PC-9 (cell line): Measurements from ENCODE around the gene CLIC6. TPM values are rescaled to one million over a fixed set of nuclear protein-coding genes. Genes with fewer than 3 reads are reported as not detected.

Source experiments
- BruUV-seq: library from RNA; stranded (reverse); fragments of 400-500 nt; replicated peaks from 2 replicates; lab custom pipeline; 2021; lab: Mats Ljungman, UMichigan
- CTCF ChIA-PET: fragments of 300-600 bp; sonication (Branson Sonifier 250); formaldehyde crosslinking; loops from one replicate; lab custom pipeline; 2022; ENCODE audit warnings: antibody characterized with exemption; lab: Charles Lee
- POLR2A ChIA-PET: fragments of 300-600 bp; sonication (Branson Sonifier 250); formaldehyde crosslinking; loops from one replicate; lab custom pipeline; 2022; ENCODE audit warnings: antibody characterized with exemption; ENCODE audit not compliant: unreplicated experiment; lab: Charles Lee
- DNase-seq, 2 experiments: peaks; one replicate each; pipeline versions ENCODE4 v3.0.0 to v3.0.0-alpha.2; 2015 to 2022; ENCODE audit warnings: mixed read lengths in 1 of 2
- H2AFZ ChIP-seq: fragments of 200-600 bp; sonication (generic); 2 replicates; pipeline ENCODE4 v1.8.1; 2017; ENCODE audit warnings: antibody characterized with exemption
- H3F3A ChIP-seq: fragments of 200-600 bp; sonication (generic); 2 replicates; pipeline ENCODE4 v1.8.1; 2017; ENCODE audit warnings: antibody characterized with exemption, mild to moderate bottlenecking, low read depth; ENCODE audit not compliant: insufficient read depth
- H3K27ac ChIP-seq: fragments of 200-600 bp; sonication (generic); 2 replicates; pipeline ENCODE4 v1.6.1; 2016; ENCODE audit warnings: mixed run types
- H3K27me3 ChIP-seq: fragments of 200-600 bp; sonication (generic); 2 replicates; pipeline ENCODE4 v1.6.1; 2016; ENCODE audit warnings: low read depth, mixed run types; ENCODE audit not compliant: insufficient read depth
- H3K36me3 ChIP-seq: fragments of 200-600 bp; sonication (generic); 2 replicates; pipeline ENCODE4 v1.6.1; 2016; ENCODE audit warnings: low read depth, mixed run types
- H3K4me1 ChIP-seq: fragments of 200-600 bp; sonication (generic); replicated peaks from 2 replicates; pipeline ENCODE4 v1.6.1; 2016; ENCODE audit warnings: mixed run types; ENCODE audit not compliant: insufficient read depth
- H3K4me2 ChIP-seq: fragments of 200-600 bp; sonication (generic); 2 replicates; pipeline ENCODE4 v1.6.1; 2017; ENCODE audit warnings: mixed run types
- H3K4me3 ChIP-seq: fragments of 200-600 bp; sonication (generic); 2 replicates; pipeline ENCODE4 v1.6.1; 2016; ENCODE audit warnings: mixed run types
- H3K79me2 ChIP-seq: fragments of 200-600 bp; sonication (generic); 2 replicates; pipeline ENCODE4 v1.6.1; 2017; ENCODE audit warnings: low read depth, mixed run types
- H3K9me2 ChIP-seq: fragments of 200-600 bp; sonication (generic); 2 replicates; pipeline ENCODE4 v1.8.1; 2017; ENCODE audit warnings: mild to moderate bottlenecking; ENCODE audit not compliant: insufficient read depth
- H3K9me3 ChIP-seq: fragments of 200-600 bp; sonication (generic); 2 replicates; pipeline ENCODE4 v1.8.1; 2016; ENCODE audit warnings: low read depth; ENCODE audit not compliant: insufficient read depth
- H4K20me1 ChIP-seq: fragments of 200-600 bp; sonication (generic); 2 replicates; pipeline ENCODE4 v1.8.1; 2017; ENCODE audit not compliant: insufficient read depth
- CTCF ChIP-seq: fragments of 200-600 bp; sonication (generic); conservative IDR thresholded peaks from 2 replicates; pipeline ENCODE4 v1.6.1; 2017; ENCODE audit warnings: mixed run types, antibody characterized with exemption, mild to moderate bottlenecking, moderate library complexity
- EZH2 ChIP-seq: fragments of 200-600 bp; sonication (generic); IDR thresholded peaks from 2 replicates; pipeline ENCODE4 v1.8.0; 2017; ENCODE audit warnings: antibody characterized with exemption, low read depth
- intact Hi-C: fragments of 100-400 bp; cut with micrococcal nuclease; formaldehyde crosslinking; loops from one replicate; pipeline ENCODE4 v1.10.0; 2022; ENCODE audit not compliant: unreplicated experiment
- total RNA-seq: library from RNA; stranded (reverse); gene quantifications from 2 replicates; pipeline ENCODE4 v1.2.3, GENCODE V29; 2021

CLIC6 gene
- total RNA-seq, 1 experiment from 2014 or later, result not detected

GRCh38 chr21:34726627-34727337 is 58.0 kb downstream of the CLIC6 start:
- Histone ChIP-seq H3K79me2 (no peaks in the 10 kb centered on the region), H3F3A (no peaks in the 10 kb centered on the region), H4K20me1 (no peaks in the 10 kb centered on the region), H3K4me2 (no peak overlapping the region), H2AFZ (no peak overlapping the region), H3K4me3 (no peak overlapping the region), H3K9me2 (no peaks in the 10 kb centered on the region), H3K36me3 (no peaks in the 10 kb centered on the region), H3K27ac (no peak overlapping the region), H3K27me3 (no peaks in the 10 kb centered on the region), H3K4me1 (no peaks in the 10 kb centered on the region), H3K9me3 (no peaks in the 10 kb centered on the region)
- no TSS peak for BruUV-seq
- POLR2A ChIA-PET, result no interaction called here
- DNase-seq, result peak in 1 of 2 experiments; percentile 35
- intact Hi-C loops, result no loop called here
- no peak for TF ChIP-seq EZH2
- no peak for TF ChIP-seq CTCF
- CTCF ChIA-PET, result no interaction called here

GRCh38 chr21:34728479-34728878 is 59.7 kb downstream of the CLIC6 start:
- intact Hi-C loops, result no loop called here
- CTCF ChIA-PET, result no interaction called here
- no peaks in the 10 kb centered on the region for H3K79me2 ChIP-seq
- H2AFZ ChIP-seq, result no peak overlapping the region
- BruUV-seq, result no TSS peak
- H3K4me3 ChIP-seq, result no peak overlapping the region
- H3K27me3 ChIP-seq, result no peaks in the 10 kb centered on the region
- H3F3A ChIP-seq, result no peaks in the 10 kb centered on the region
- no peaks in the 10 kb centered on the region for H3K9me3 ChIP-seq
- POLR2A ChIA-PET, result no interaction called here
- no peaks in the 10 kb centered on the region for H4K20me1 ChIP-seq
- H3K9me2 ChIP-seq, result no peaks in the 10 kb centered on the region
- no peaks in the 10 kb centered on the region for H3K36me3 ChIP-seq
- no peak overlapping the region for H3K4me2 ChIP-seq
- H3K27ac ChIP-seq, result no peak overlapping the region
- no peaks in the 10 kb centered on the region for H3K4me1 ChIP-seq
- no peak for DNase-seq
- no peak for TF ChIP-seq EZH2
- TF ChIP-seq CTCF, result no peak

GRCh38 chr21:34730194-34730593 is 61.4 kb downstream of the CLIC6 start:
- intact Hi-C loops, result no loop called here
- no peaks in the 10 kb centered on the region for H3K4me1 ChIP-seq
- H3K4me3 ChIP-seq, result no peak overlapping the region
- TF ChIP-seq EZH2 (no peak), CTCF (no peak)
- no peak overlapping the region for H3K4me2 ChIP-seq
- H3K79me2 ChIP-seq, result no peaks in the 10 kb centered on the region
- H3F3A ChIP-seq, result no peaks in the 10 kb centered on the region; the same call in 1 of the 2 replicates
- H3K9me2 ChIP-seq, result no peaks in the 10 kb centered on the region
- H3K27me3 ChIP-seq, result no peaks in the 10 kb centered on the region
- H3K27ac ChIP-seq, result no peak overlapping the region
- DNase-seq, result no peak
- H4K20me1 ChIP-seq, result no peaks in the 10 kb centered on the region
- no TSS peak for BruUV-seq
- CTCF ChIA-PET, result no interaction called here
- POLR2A ChIA-PET, result no interaction called here
- no peaks in the 10 kb centered on the region for H3K36me3 ChIP-seq
- no peaks in the 10 kb centered on the region for H3K9me3 ChIP-seq
- H2AFZ ChIP-seq, result no peak overlapping the region
